Thymus (tissue), 11 donors: Measurements from ENCODE around the gene ZNF335. TPM values are rescaled to one million over a fixed set of nuclear protein-coding genes. Genes with fewer than 3 reads are reported as not detected.
"Not testable (repeated sequence)": the region's sequence is repeated elsewhere in the genome, so short reads cannot be mapped to it uniquely, and the experiment has no call there.

ENCODE experiments used
- DNase-seq, 9 donors: peaks; one replicate each; pipeline ENCODE4 v3.0.0-alpha.2; 2013; ENCODE audit warnings: low spot score in 9 of 9, low read depth in 6 of 9, missing footprints in 1 of 9
- H3K27ac ChIP-seq, 2 donors: one replicate each; pipeline ENCODE4 v1.5.1; 2013; ENCODE audit warnings: control low read depth in 1 of 2, low read depth in 1 of 2, low read length in 1 of 2, mild to moderate bottlenecking in 1 of 2, moderate library complexity in 1 of 2
- H3K27me3 ChIP-seq, 2 donors: one replicate each; pipeline ENCODE4 v1.5.1; 2013; ENCODE audit warnings: low read length in 1 of 2; ENCODE audit not compliant: control insufficient read depth in 2 of 2, insufficient read depth in 1 of 2
- H3K36me3 ChIP-seq, 2 donors: one replicate each; pipeline ENCODE4 v1.5.1; 2013; ENCODE audit warnings: low read length in 1 of 2, mild to moderate bottlenecking in 1 of 2, moderate library complexity in 1 of 2; ENCODE audit not compliant: control insufficient read depth in 2 of 2, insufficient read depth in 2 of 2
- H3K4me1 ChIP-seq, 2 donors: one replicate each; pipeline ENCODE4 v1.5.1; 2013; ENCODE audit warnings: low read length in 2 of 2; ENCODE audit not compliant: control insufficient read depth in 2 of 2, insufficient read depth in 2 of 2
- H3K4me3 ChIP-seq, 2 donors: one replicate each; pipeline ENCODE4 v1.5.1; 2013; ENCODE audit warnings: low read length in 2 of 2, control low read depth in 1 of 2, mild to moderate bottlenecking in 1 of 2
- H3K9me3 ChIP-seq, 2 donors: one replicate each; pipeline ENCODE4 v1.5.1; 2013; ENCODE audit warnings: low read length in 1 of 2, mild to moderate bottlenecking in 1 of 2; ENCODE audit not compliant: control insufficient read depth in 2 of 2, insufficient read depth in 1 of 2
- WGBS: extraction: QIAGEN DNeasy Blood & Tissue Kit; methylation state at CpG from one replicate; pipeline ENCODE4 v1.1.7; 2013; 5-methylcytosine and 5-hydroxymethylcytosine counted together
- polyA plus RNA-seq: library from polyadenylated mRNA; stranded (reverse); fragments of 200-250 nt; gene quantifications from one replicate; pipeline ENCODE4 v1.2.3, GENCODE V29; 2013
- total RNA-seq: library from RNA; stranded (reverse); fragments of 120-200 nt; gene quantifications from one replicate; pipeline ENCODE4 v1.2.4, GENCODE V29; 2013
- donor health status: healthy.

ZNF335 gene
- total and polyA plus RNA-seq, 2 donors = 8.3 to 16.5 TPM

- WGBS = 98% methylated on average over 4 of the region's 4 CpGs
Measured at GRCh38 chr20:45958593-45958992, 13.4 kb downstream of the ZNF335 start.

GRCh38 chr20:45957021-45957941 is 14.7 kb downstream of the ZNF335 start:
- Histone ChIP-seq H3K9me3 (no peaks in the 10 kb centered on the region), H3K4me1 (no peaks in the 10 kb centered on the region), H3K36me3 (peaks cover 64 to 73% of the 10 kb centered on the region in 2 donors), H3K27me3 (no peaks in the 10 kb centered on the region), H3K27ac (no peak overlapping the region), H3K4me3 (no peak overlapping the region)
- DNase-seq = no peak
- WGBS = 92% methylated on average over 19 of the region's 19 CpGs

More at GRCh38 chr20:45958593-45958992, 13.4 kb downstream of the ZNF335 start:
- Histone ChIP-seq H3K36me3 (peaks cover 65 to 68% of the 10 kb centered on the region in 2 donors), H3K27me3 (no peaks in the 10 kb centered on the region), H3K27ac (no peak overlapping the region), H3K9me3 (no peaks in the 10 kb centered on the region), H3K4me3 (no peak overlapping the region), H3K4me1 (no peaks in the 10 kb centered on the region)
- DNase-seq = no peak

GRCh38 chr20:45956326-45956725 is 15.7 kb downstream of the ZNF335 start:
- not testable (repeated sequence) for H3K27me3 ChIP-seq, H3K9me3 ChIP-seq, H3K4me3 ChIP-seq, H3K4me1 ChIP-seq, DNase-seq, H3K27ac ChIP-seq
- WGBS = 97% methylated on average over 10 of the region's 10 CpGs
- H3K36me3 ChIP-seq = peaks cover 65 to 73% of the 10 kb centered on the region in 2 donors

GRCh38 chr20:45953672-45954071 is 18.3 kb downstream of the ZNF335 start:
- Histone ChIP-seq H3K4me3 (no peak overlapping the region), H3K27me3 (no peaks in the 10 kb centered on the region), H3K4me1 (peaks cover 9 to 15% of the 10 kb centered on the region in 2 donors), H3K27ac (no peak overlapping the region), H3K9me3 (no peaks in the 10 kb centered on the region), H3K36me3 (peaks cover 62 to 71% of the 10 kb centered on the region in 2 donors)
- 98% methylated on average over 9 of the region's 9 CpGs for WGBS
- no peak for DNase-seq

- Histone ChIP-seq H3K9me3 (no peaks in the 10 kb centered on the region), H3K4me1 (peaks cover 9 to 15% of the 10 kb centered on the region in 2 donors), H3K36me3 (peaks cover 63 to 72% of the 10 kb centered on the region in 2 donors), H3K27me3 (no peaks in the 10 kb centered on the region), H3K4me3 (no peak overlapping the region), H3K27ac (no peak overlapping the region)
- WGBS = 99% methylated on average over 5 of the region's 5 CpGs
- DNase-seq = no peak
Measured at GRCh38 chr20:45952861-45953260, 19.1 kb downstream of the ZNF335 start.

- Histone ChIP-seq H3K27ac (peak overlapping the region in 1 of 2 donors; percentile 83), H3K36me3 (peaks cover 62 to 72% of the 10 kb centered on the region in 2 donors), H3K27me3 (no peaks in the 10 kb centered on the region), H3K9me3 (no peaks in the 10 kb centered on the region), H3K4me3 (no peak overlapping the region), H3K4me1 (peaks cover 9 to 15% of the 10 kb centered on the region in 2 donors)
- 99% methylated on average over 19 of the region's 19 CpGs for WGBS
- DNase-seq = no peak
Measured at GRCh38 chr20:45951925-45952834, 19.8 kb downstream of the ZNF335 start.

GRCh38 chr20:45950330-45950646 is 21.7 kb downstream of the ZNF335 start:
- no peak for DNase-seq
- peaks cover 80 to 87% of the 10 kb centered on the region in 2 donors for H3K36me3 ChIP-seq
- no peaks in the 10 kb centered on the region for H3K9me3 ChIP-seq
- H3K27ac ChIP-seq = no peak overlapping the region
- H3K4me3 ChIP-seq = no peak overlapping the region
- 97% methylated on average over 9 of the region's 9 CpGs for WGBS
- peaks cover 9 to 15% of the 10 kb centered on the region in 2 donors for H3K4me1 ChIP-seq
- H3K27me3 ChIP-seq = no peaks in the 10 kb centered on the region

- 96% methylated on average over 13 of the region's 13 CpGs for WGBS
- Histone ChIP-seq H3K9me3 (no peaks in the 10 kb centered on the region), H3K4me3 (no peak overlapping the region), H3K36me3 (peaks cover 86 to 92% of the 10 kb centered on the region in 2 donors), H3K27me3 (no peaks in the 10 kb centered on the region), H3K27ac (no peak overlapping the region), H3K4me1 (peaks cover 9 to 15% of the 10 kb centered on the region in 2 donors)
- DNase-seq = no peak
Measured at GRCh38 chr20:45949542-45950329, 22.3 kb downstream of the ZNF335 start.
